HCT116 (cell line): Measurements from ENCODE around the gene KIRREL3. TPM values are rescaled to one million over a fixed set of nuclear protein-coding genes. Genes with fewer than 3 reads are reported as not detected.

Experiments
- ATAC-seq: fragments of 200-7000 bp; cut with Tn5 transposase; 2 replicates; pipeline ENCODE4 v1.9.1; 2020; ENCODE audit warnings: mild to moderate bottlenecking, moderate library complexity
- BruUV-seq: library from RNA; stranded (reverse); fragments of 400-500 nt; replicated peaks from 2 replicates; lab custom pipeline; 2021; lab: Mats Ljungman, UMichigan
- CTCF ChIA-PET: fragments of 300-600 bp; sonication (Branson Sonifier 250); formaldehyde crosslinking; loops from one replicate; lab custom pipeline; 2021; ENCODE audit warnings: antibody characterized with exemption; lab: Charles Lee
- POLR2A ChIA-PET: fragments of 300-600, 350-600 bp; sonication (Branson Sonifier 250); formaldehyde crosslinking; loops from one replicate; lab custom pipeline; 2021; ENCODE audit warnings: antibody characterized with exemption; lab: Charles Lee
- RAD21 ChIA-PET, 2 experiments: fragments of 300-600 bp; sonication (Branson Sonifier 250); formaldehyde crosslinking; loops; one replicate each; lab custom pipeline; 2023; ENCODE audit warnings: low total read pairs in 2 of 2; ENCODE audit not compliant: uncharacterized antibody in 2 of 2, unreplicated experiment in 2 of 2, low non-redundant PET in 1 of 2; lab: Charles Lee
- DNase-seq: peaks from one replicate; pipeline ENCODE4 v3.0.0-alpha.2; 2010; ENCODE audit warnings: low read depth, low spot score
- H2AFZ ChIP-seq: fragments of 200-600 bp; shearing (Covaris generic), sonication (generic); 2 replicates; pipeline ENCODE4 v1.6.1; 2017; ENCODE audit warnings: low read depth, mixed run types, mixed read lengths, antibody characterized with exemption, low read length; ENCODE audit not compliant: poor library complexity, severe bottlenecking
- H3K27ac ChIP-seq: 2 replicates; pipeline ENCODE4 v1.5.1; 2012; ENCODE audit warnings: low read depth, low read length
- H3K27me3 ChIP-seq: fragments of 200-600 bp; sonication (generic); 2 replicates; pipeline ENCODE4 v1.6.1; 2016; ENCODE audit warnings: mixed run types, low read length, mixed read lengths; ENCODE audit not compliant: insufficient read depth
- H3K36me3 ChIP-seq, 2 experiments: fragments of 200-500 bp in 1 of 2; fragments of 200-600 bp in 1 of 2; sonication (Bioruptor generic) in 1 of 2; sonication (generic) in 1 of 2; 2 replicates each; pipeline versions ENCODE4 v1.5.1 to v1.6.1; 2014 to 2016; ENCODE audit warnings: low read length in 2 of 2, inconsistent platforms in 1 of 2, mixed read lengths in 1 of 2, mixed run types in 1 of 2; ENCODE audit not compliant: insufficient read depth in 2 of 2, control insufficient read depth in 1 of 2
- H3K4me1 ChIP-seq, 2 experiments: fragments of 200-600 bp in 1 of 2; sonication (generic) in 1 of 2; 2 replicates each; pipeline versions ENCODE4 v1.5.1 to v1.6.1; 2012 to 2017; ENCODE audit warnings: low read length in 2 of 2, inconsistent platforms in 1 of 2, mild to moderate bottlenecking in 1 of 2, mixed read lengths in 1 of 2, mixed run types in 1 of 2, moderate library complexity in 1 of 2; ENCODE audit not compliant: insufficient read depth in 2 of 2, control insufficient read depth in 1 of 2
- H3K4me2 ChIP-seq: fragments of 200-600 bp; sonication (generic); 2 replicates; pipeline ENCODE4 v1.6.1; 2017; ENCODE audit warnings: mixed run types, low read length, mixed read lengths
- H3K4me3 ChIP-seq, 2 experiments: fragments of 200-600 bp in 1 of 2; sonication (generic) in 1 of 2; replicated peaks in 1 of 2; 2 replicates each; pipeline ENCODE4 v1.5.1; 2011 to 2016; ENCODE audit warnings: low read length in 2 of 2, control low read depth in 1 of 2, low read depth in 1 of 2, mild to moderate bottlenecking in 1 of 2, mixed read lengths in 1 of 2, mixed run types in 1 of 2
- H3K79me2 ChIP-seq: fragments of 200-600 bp; sonication (generic); 2 replicates; pipeline ENCODE4 v1.6.1; 2017; ENCODE audit warnings: mild to moderate bottlenecking, mixed run types, low read length, moderate library complexity, mixed read lengths; ENCODE audit not compliant: insufficient read depth
- H3K9ac ChIP-seq: fragments of 200-600 bp; sonication (generic); 2 replicates; pipeline ENCODE4 v1.6.1; 2016; ENCODE audit warnings: low read length, mixed read lengths
- H3K9me2 ChIP-seq: fragments of 200-600 bp; sonication (generic), shearing (Covaris generic); 2 replicates; pipeline ENCODE4 v1.6.1; 2017; ENCODE audit warnings: mixed run types, mild to moderate bottlenecking, moderate library complexity; ENCODE audit not compliant: insufficient read depth
- H3K9me3 ChIP-seq, 2 experiments: fragments of 200-500 bp in 1 of 2; fragments of 200-600 bp in 1 of 2; sonication (Bioruptor generic) in 1 of 2; sonication (generic) in 1 of 2; 2 replicates each; pipeline ENCODE4 v1.6.1; 2014 to 2017; ENCODE audit warnings: low read length in 2 of 2, mixed read lengths in 2 of 2, inconsistent platforms in 1 of 2, low read depth in 1 of 2, mild to moderate bottlenecking in 1 of 2, mixed run types in 1 of 2, moderate library complexity in 1 of 2; ENCODE audit not compliant: control insufficient read depth in 1 of 2, insufficient read depth in 1 of 2
- H4K20me1 ChIP-seq: fragments of 200-600 bp; sonication (generic), shearing (Covaris generic); 2 replicates; pipeline ENCODE4 v1.6.1; 2017; ENCODE audit warnings: mixed run types, mild to moderate bottlenecking, moderate library complexity; ENCODE audit not compliant: insufficient read depth
- ELF1 ChIP-seq: IDR thresholded peaks from 2 replicates; pipeline ENCODE4 v1.6.1; 2012; ENCODE audit warnings: low read depth, borderline replicate concordance
- EZH2 ChIP-seq: fragments of 200-600 bp; sonication (generic); IDR thresholded peaks from 2 replicates; pipeline ENCODE4 v1.6.1; 2017; ENCODE audit warnings: antibody characterized with exemption, mixed run types
- EZH2phosphoT487 ChIP-seq: fragments of 200-600 bp; IDR thresholded peaks from 2 replicates; pipeline ENCODE4 v1.6.1; 2018; ENCODE audit warnings: antibody characterized with exemption, borderline replicate concordance
- FOSL1 ChIP-seq: IDR thresholded peaks from 2 replicates; pipeline ENCODE4 v1.6.1; 2012; ENCODE audit warnings: low read depth
- REST ChIP-seq: IDR thresholded peaks from 2 replicates; pipeline ENCODE4 v1.6.1; 2012; ENCODE audit warnings: low read depth
- SP1 ChIP-seq: IDR thresholded peaks from 2 replicates; pipeline ENCODE4 v1.6.1; 2012; ENCODE audit warnings: low read depth
- YY1 ChIP-seq: IDR thresholded peaks from 2 replicates; pipeline ENCODE4 v1.6.1; 2011; ENCODE audit warnings: low read length, low read depth, moderate library complexity, mild to moderate bottlenecking; ENCODE audit not compliant: insufficient replicate concordance; ENCODE audit errors: extremely low read depth
- ZNF274 ChIP-seq: fragments of 200-500 bp; sonication (Bioruptor generic); IDR thresholded peaks from 2 replicates; pipeline ENCODE4 v1.6.1; 2014; ENCODE audit warnings: mild to moderate bottlenecking, low read depth, low read length, inconsistent platforms
- intact Hi-C: fragments of 100-400 bp; cut with micrococcal nuclease; formaldehyde crosslinking; loops from 2 replicates; pipeline ENCODE4 v1.10.0; 2022
- total RNA-seq: library from RNA; stranded (reverse); gene quantifications from one replicate; pipeline ENCODE4 v1.2.1, GENCODE V29; 2021; ENCODE audit not compliant: unreplicated experiment

The KIRREL3 gene
- total RNA-seq, 1 experiment from 2014 or later: not detected

- Histone ChIP-seq H3K9me2 (no peaks in the 10 kb centered on the region), H3K4me2 (no peak overlapping the region), H3K4me3 (no peak overlapping the region), H3K27me3 (peaks cover 10% of the 10 kb centered on the region), H2AFZ (no peak overlapping the region), H3K4me1 (no peaks in the 10 kb centered on the region), H3K79me2 (no peaks in the 10 kb centered on the region), H3K9me3 (no peaks in the 10 kb centered on the region), H3K27ac (no peak overlapping the region), H3K9ac (no peak overlapping the region), H4K20me1 (no peaks in the 10 kb centered on the region), H3K36me3 (no peaks in the 10 kb centered on the region)
- DNase-seq: no peak
- CTCF ChIA-PET: no interaction called here
- no peak for TF ChIP-seq FOSL1
- no peak for TF ChIP-seq SP1
- no peak for TF ChIP-seq REST
- TF ChIP-seq ELF1: no peak
- no peak for TF ChIP-seq EZH2
- no peak for TF ChIP-seq ZNF274
- no peak for TF ChIP-seq YY1
- TF ChIP-seq EZH2phosphoT487: no peak
- no peak for ATAC-seq
- intact Hi-C loops: no loop called here
- RAD21 ChIA-PET: no interaction called here
- POLR2A ChIA-PET: no interaction called here
- no TSS peak for BruUV-seq
These were observed 178.7 kb downstream of the KIRREL3 start for GRCh38 chr11:126821827-126822226.
